ENCODE data around the gene MEP1B.

The MEP1B gene

GRCh38 chr18:32160547-32160946, 29.3 kb upstream of the MEP1B start:
- H3K9me2 ChIP-seq (ENCODE audit: low read depth, low read length) = no peaks in the 10 kb centered on the region
- no peak overlapping the region for H3K4me2 ChIP-seq (ENCODE audit: low read length)
- TF ChIP-seq, protein P1, sequence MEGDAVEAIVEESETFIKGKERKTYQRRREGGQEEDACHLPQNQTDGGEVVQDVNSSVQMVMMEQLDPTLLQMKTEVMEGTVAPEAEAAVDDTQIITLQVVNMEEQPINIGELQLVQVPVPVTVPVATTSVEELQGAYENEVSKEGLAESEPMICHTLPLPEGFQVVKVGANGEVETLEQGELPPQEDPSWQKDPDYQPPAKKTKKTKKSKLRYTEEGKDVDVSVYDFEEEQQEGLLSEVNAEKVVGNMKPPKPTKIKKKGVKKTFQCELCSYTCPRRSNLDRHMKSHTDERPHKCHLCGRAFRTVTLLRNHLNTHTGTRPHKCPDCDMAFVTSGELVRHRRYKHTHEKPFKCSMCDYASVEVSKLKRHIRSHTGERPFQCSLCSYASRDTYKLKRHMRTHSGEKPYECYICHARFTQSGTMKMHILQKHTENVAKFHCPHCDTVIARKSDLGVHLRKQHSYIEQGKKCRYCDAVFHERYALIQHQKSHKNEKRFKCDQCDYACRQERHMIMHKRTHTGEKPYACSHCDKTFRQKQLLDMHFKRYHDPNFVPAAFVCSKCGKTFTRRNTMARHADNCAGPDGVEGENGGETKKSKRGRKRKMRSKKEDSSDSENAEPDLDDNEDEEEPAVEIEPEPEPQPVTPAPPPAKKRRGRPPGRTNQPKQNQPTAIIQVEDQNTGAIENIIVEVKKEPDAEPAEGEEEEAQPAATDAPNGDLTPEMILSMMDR (IDR thresholded peaks at IDR 0.05; ENCODE audit: low read length) = no peak
- TF ChIP-seq EZH2 (IDR thresholded peaks at IDR 0.05; ENCODE audit: borderline replicate concordance, low read length) = no peak
- no peak overlapping the region for H3K4me3 ChIP-seq (ENCODE audit: low read depth, low read length, poor library complexity, severe bottlenecking)
- no peaks in the 10 kb centered on the region for H3K27me3 ChIP-seq (ENCODE audit: insufficient read depth, low read length)
- no peaks in the 10 kb centered on the region for H3K9me3 ChIP-seq (ENCODE audit: low read length)
- no peaks in the 10 kb centered on the region for H4K20me1 ChIP-seq (ENCODE audit: insufficient read depth, low read length)
- no peaks in the 10 kb centered on the region for H3K79me2 ChIP-seq (ENCODE audit: insufficient read depth, low read length)
- H3K27ac ChIP-seq (ENCODE audit: low read depth, low read length, poor library complexity, severe bottlenecking) = no peak overlapping the region
- H3K4me1 ChIP-seq (ENCODE audit: insufficient read depth, low read length, severe bottlenecking) = no peaks in the 10 kb centered on the region
- no peak overlapping the region for H3K9ac ChIP-seq (ENCODE audit: low read length)
- no peaks in the 10 kb centered on the region for H3K36me3 ChIP-seq (ENCODE audit: insufficient read depth, low read length)
- H2AFZ ChIP-seq (ENCODE audit: low read length) = no peak overlapping the region
- H3F3A ChIP-seq (ENCODE audit: insufficient read depth, low read length) = no peaks in the 10 kb centered on the region

DNA sequence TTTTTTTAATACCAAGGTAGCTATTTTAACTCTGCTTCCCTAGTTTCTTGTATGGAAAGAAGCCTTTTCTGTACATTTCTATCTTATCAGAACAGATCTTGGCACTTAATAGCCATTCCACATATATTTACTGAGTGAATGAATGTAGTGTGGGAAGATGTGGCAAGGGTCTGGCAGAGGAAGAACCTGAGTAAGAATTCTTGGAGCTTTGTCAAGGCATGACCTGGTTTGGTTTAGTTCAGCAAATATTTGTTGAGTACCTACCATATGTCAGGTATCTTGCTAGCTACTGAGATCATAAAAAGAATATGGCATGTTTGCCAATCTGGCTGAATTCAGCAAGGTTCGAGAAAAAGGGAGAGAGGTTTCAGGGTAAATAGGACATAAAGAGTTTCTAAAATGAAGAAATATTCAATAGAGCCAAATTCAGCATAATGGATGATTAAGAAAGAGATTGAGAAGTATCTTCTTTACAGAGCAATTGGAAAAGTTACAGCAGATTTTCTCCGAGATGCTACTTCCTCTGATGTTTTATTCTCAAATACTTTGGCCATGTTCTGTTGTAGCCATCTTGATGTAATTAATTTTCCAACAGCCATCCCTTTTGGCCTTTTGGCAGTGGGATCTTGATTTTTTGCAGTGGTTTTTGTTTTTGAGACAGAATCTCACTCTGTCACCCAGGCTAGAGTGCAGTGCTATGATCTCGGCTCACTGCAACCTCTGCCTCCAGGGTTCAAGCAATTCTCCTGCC, 21.7 kb upstream of the MEP1B start:
- Histone ChIP-seq H3K9ac (ENCODE audit: low read length) (no peak overlapping the region), H3K36me3 (ENCODE audit: insufficient read depth, low read length) (no peaks in the 10 kb centered on the region), H3K9me2 (ENCODE audit: low read depth, low read length) (no peaks in the 10 kb centered on the region), H3K9me3 (ENCODE audit: low read length) (no peaks in the 10 kb centered on the region), H3K79me2 (ENCODE audit: insufficient read depth, low read length) (no peaks in the 10 kb centered on the region), H2AFZ (ENCODE audit: low read length) (no peak overlapping the region), H3K4me2 (ENCODE audit: low read length) (no peak overlapping the region), H3F3A (ENCODE audit: insufficient read depth, low read length) (no peaks in the 10 kb centered on the region), H3K27ac (ENCODE audit: low read depth, low read length, poor library complexity, severe bottlenecking) (no peak overlapping the region), H3K4me3 (ENCODE audit: low read depth, low read length, poor library complexity, severe bottlenecking) (no peak overlapping the region), H3K4me1 (ENCODE audit: insufficient read depth, low read length, severe bottlenecking) (no peaks in the 10 kb centered on the region), H4K20me1 (ENCODE audit: insufficient read depth, low read length) (no peaks in the 10 kb centered on the region), H3K27me3 (ENCODE audit: insufficient read depth, low read length) (no peaks in the 10 kb centered on the region)
- TF ChIP-seq EZH2 (IDR thresholded peaks at IDR 0.05; ENCODE audit: borderline replicate concordance, low read length) = no peak
- TF ChIP-seq, protein P1 (IDR thresholded peaks at IDR 0.05; ENCODE audit: low read length) = no peak

DNA sequence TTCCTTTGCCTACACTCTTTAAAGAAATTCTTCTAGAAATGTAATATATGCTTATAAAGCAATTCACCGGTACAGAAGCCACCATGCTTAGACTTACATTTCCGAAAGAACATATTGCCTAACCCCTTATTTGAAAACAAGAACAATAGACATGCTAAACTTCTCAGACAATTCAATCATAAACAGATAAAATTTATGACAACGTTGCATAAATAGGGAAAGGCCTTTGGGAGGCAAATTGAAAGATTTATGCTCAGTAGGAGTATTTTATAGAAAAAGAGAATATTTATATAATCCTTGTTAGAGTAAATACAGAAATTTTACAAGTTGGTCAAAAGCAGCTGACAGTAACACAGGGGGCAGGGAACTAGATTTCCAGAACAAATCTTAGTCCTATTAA, 16.2 kb upstream of the MEP1B start:
- Histone ChIP-seq H3K9me2 (ENCODE audit: low read depth, low read length) (no peaks in the 10 kb centered on the region), H3F3A (ENCODE audit: insufficient read depth, low read length) (no peaks in the 10 kb centered on the region), H3K9me3 (ENCODE audit: low read length) (no peaks in the 10 kb centered on the region), H2AFZ (ENCODE audit: low read length) (no peak overlapping the region), H3K27ac (ENCODE audit: low read depth, low read length, poor library complexity, severe bottlenecking) (no peak overlapping the region), H3K9ac (ENCODE audit: low read length) (no peak overlapping the region), H3K27me3 (ENCODE audit: insufficient read depth, low read length) (no peaks in the 10 kb centered on the region), H3K4me1 (ENCODE audit: insufficient read depth, low read length, severe bottlenecking) (no peaks in the 10 kb centered on the region), H3K4me2 (ENCODE audit: low read length) (no peak overlapping the region), H3K79me2 (ENCODE audit: insufficient read depth, low read length) (no peaks in the 10 kb centered on the region), H3K4me3 (ENCODE audit: low read depth, low read length, poor library complexity, severe bottlenecking) (no peak overlapping the region), H4K20me1 (ENCODE audit: insufficient read depth, low read length) (no peaks in the 10 kb centered on the region), H3K36me3 (ENCODE audit: insufficient read depth, low read length) (no peaks in the 10 kb centered on the region)
- no peak for TF ChIP-seq EZH2 (IDR thresholded peaks at IDR 0.05; ENCODE audit: borderline replicate concordance, low read length)
- TF ChIP-seq, protein P1 (IDR thresholded peaks at IDR 0.05; ENCODE audit: low read length) = no peak

Measured in OCI-LY1 (cell line).